Measurements from ENCODE around the gene SIPA1L3.
A peak's percentile ranks its signal among the peaks of the same experiment; 100 is the strongest.
"Not testable (repeated sequence)": the region's sequence is repeated elsewhere in the genome, so short reads cannot be mapped to it uniquely, and the experiment has no call there.

Gene SIPA1L3

DNA sequence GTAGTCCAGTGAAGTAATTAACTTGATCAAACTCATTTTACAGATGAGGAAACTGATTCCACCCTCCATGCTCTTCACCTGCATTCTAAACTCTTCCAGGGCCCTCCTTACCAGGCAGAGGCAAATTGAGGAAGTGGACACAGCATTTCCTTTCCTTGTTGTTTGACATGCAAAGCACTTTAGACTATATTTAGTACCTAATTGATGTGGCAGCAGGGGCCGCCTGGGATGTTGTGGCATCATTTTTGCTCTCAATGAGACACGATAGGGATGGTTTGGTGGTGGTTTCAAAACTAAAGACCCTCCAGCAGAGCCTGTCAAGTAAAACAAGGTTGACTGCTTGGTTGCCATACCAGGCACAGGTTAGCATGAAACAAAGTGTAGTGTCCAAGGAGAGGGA lies 7.9 kb downstream of the SIPA1L3 start:
- 0 out of 2 replicates have a peak, but pooled peaks cover 4% of the 10 kb centered on the region for H3K36me3 ChIP-seq (ENCODE audit: control insufficient read depth, insufficient read depth, low read length)
- no peak overlapping the region for H3K4me3 ChIP-seq (ENCODE audit: low read depth, low read length)
- H3K27me3 ChIP-seq (ENCODE audit: control insufficient read depth, insufficient read depth, low read length) = no peaks in the 10 kb centered on the region
- no peak overlapping the region for H3K27ac ChIP-seq (ENCODE audit: low read depth, low read length)
- 0 out of 2 replicates have a peak, but pooled peaks cover 7% of the 10 kb centered on the region for H3K4me1 ChIP-seq (ENCODE audit: control insufficient read depth, insufficient read depth, low read length)
- H3K9ac ChIP-seq (ENCODE audit: low read depth, low read length) = no peak overlapping the region
- H3K9me3 ChIP-seq (ENCODE audit: control insufficient read depth, insufficient read depth, low read length) = no peaks in the 10 kb centered on the region

GRCh38 chr19:37920591-37921450 lies 13.8 kb downstream of the SIPA1L3 start:
- Histone ChIP-seq H3K4me3 (ENCODE audit: low read depth, low read length) (no peak overlapping the region), H3K36me3 (ENCODE audit: control insufficient read depth, insufficient read depth, low read length) (peaks cover 8% of the 10 kb centered on the region; the same call in 1 of the 2 replicates), H3K4me1 (ENCODE audit: control insufficient read depth, insufficient read depth, low read length) (no peaks in the 10 kb centered on the region), H3K9ac (ENCODE audit: low read depth, low read length) (no peak overlapping the region), H3K9me3 (ENCODE audit: control insufficient read depth, insufficient read depth, low read length) (no peaks in the 10 kb centered on the region), H3K27me3 (ENCODE audit: control insufficient read depth, insufficient read depth, low read length) (no peaks in the 10 kb centered on the region), H3K27ac (ENCODE audit: low read depth, low read length) (no peak overlapping the region)

DNA sequence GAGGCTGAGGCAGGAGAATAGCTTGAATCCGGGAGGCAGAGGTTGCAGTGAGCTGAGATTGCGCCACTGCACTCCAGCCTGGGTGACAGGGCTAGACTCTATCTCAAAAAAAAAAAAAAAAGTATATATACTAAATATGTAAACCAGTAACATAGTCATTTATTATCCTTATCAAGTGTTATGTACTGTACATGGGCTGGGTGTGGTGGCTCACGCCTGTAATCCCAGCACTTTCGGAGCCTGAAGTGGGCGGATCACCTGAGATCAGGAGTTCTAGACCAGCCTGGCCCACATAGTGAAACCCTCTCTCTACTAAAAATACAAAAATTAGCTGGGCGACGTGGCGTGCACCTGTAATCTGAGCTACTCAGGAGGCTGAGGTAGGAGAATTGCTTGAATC lies 17.6 kb downstream of the SIPA1L3 start:
- peaks cover 19% of the 10 kb centered on the region for H3K4me1 ChIP-seq (ENCODE audit: control insufficient read depth, insufficient read depth, low read length)
- not testable (repeated sequence) for H3K9me3 ChIP-seq (ENCODE audit: control insufficient read depth, insufficient read depth, low read length); H3K27ac ChIP-seq (ENCODE audit: low read depth, low read length); H3K36me3 ChIP-seq (ENCODE audit: control insufficient read depth, insufficient read depth, low read length); H3K27me3 ChIP-seq (ENCODE audit: control insufficient read depth, insufficient read depth, low read length); H3K9ac ChIP-seq (ENCODE audit: low read depth, low read length); H3K4me3 ChIP-seq (ENCODE audit: low read depth, low read length)

DNA sequence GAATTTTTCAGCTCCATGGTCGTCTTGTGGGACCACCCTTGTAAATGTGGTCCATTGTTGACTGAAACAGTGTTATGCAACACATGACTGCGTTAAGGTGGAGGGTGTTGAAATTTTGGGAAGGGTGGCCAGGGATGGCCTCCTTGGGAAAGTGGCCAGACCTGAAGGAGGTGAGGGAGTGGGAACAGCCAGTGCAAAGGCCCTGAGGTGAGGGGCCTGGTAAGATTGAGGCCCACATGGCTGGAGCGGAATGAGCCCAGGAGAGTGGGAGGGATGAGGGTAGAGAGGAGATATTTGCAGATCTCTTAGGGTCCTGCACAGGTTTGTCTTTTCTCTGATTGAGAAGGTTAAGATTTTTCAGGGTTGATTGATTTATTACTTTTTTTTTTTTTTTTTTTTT lies 18.2 kb downstream of the SIPA1L3 start:
- peaks cover 4% of the 10 kb centered on the region; the same call in 1 of the 2 replicates for H3K36me3 ChIP-seq (ENCODE audit: control insufficient read depth, insufficient read depth, low read length)
- H3K27ac ChIP-seq (ENCODE audit: low read depth, low read length) = no peak overlapping the region
- no peak overlapping the region for H3K4me3 ChIP-seq (ENCODE audit: low read depth, low read length)
- peaks cover 22% of the 10 kb centered on the region for H3K4me1 ChIP-seq (ENCODE audit: control insufficient read depth, insufficient read depth, low read length)
- H3K27me3 ChIP-seq (ENCODE audit: control insufficient read depth, insufficient read depth, low read length) = no peaks in the 10 kb centered on the region
- H3K9ac ChIP-seq (ENCODE audit: low read depth, low read length) = no peak overlapping the region
- H3K9me3 ChIP-seq (ENCODE audit: control insufficient read depth, insufficient read depth, low read length) = no peaks in the 10 kb centered on the region

DNA sequence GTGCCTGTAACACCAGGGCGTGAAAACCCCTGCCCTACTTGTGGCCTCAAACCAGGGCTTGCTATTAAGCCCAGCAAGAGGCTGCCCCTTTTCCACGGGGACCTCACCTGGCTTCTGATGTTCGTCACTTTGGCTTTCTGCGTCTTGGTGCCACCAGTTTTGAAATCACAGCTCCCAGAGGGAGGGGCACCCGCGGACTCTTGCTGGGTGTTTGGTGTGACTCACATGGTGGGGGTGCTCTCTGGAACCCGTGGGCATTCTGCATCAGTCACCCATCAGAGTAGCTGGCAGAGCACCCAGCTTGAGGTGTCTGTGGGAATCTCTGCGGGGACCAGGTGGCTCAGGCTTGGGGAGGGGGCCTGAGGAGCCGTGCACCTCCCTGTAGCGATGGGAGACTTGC lies 19.2 kb downstream of the SIPA1L3 start:
- 0 out of 2 replicates have a peak, but pooled peaks cover under 1% of the 10 kb centered on the region for H3K36me3 ChIP-seq (ENCODE audit: control insufficient read depth, insufficient read depth, low read length)
- no peaks in the 10 kb centered on the region for H3K27me3 ChIP-seq (ENCODE audit: control insufficient read depth, insufficient read depth, low read length)
- no peaks in the 10 kb centered on the region for H3K9me3 ChIP-seq (ENCODE audit: control insufficient read depth, insufficient read depth, low read length)
- H3K4me3 ChIP-seq (ENCODE audit: low read depth, low read length) = no peak overlapping the region
- no peak overlapping the region for H3K27ac ChIP-seq (ENCODE audit: low read depth, low read length)
- H3K9ac ChIP-seq (ENCODE audit: low read depth, low read length) = no peak overlapping the region
- peaks cover 25% of the 10 kb centered on the region for H3K4me1 ChIP-seq (ENCODE audit: control insufficient read depth, insufficient read depth, low read length)

- no peak overlapping the region for H3K27ac ChIP-seq (ENCODE audit: low read depth, low read length)
- no peaks in the 10 kb centered on the region for H3K36me3 ChIP-seq (ENCODE audit: control insufficient read depth, insufficient read depth, low read length)
- H3K4me3 ChIP-seq (ENCODE audit: low read depth, low read length) = no peak overlapping the region
- no peak overlapping the region for H3K9ac ChIP-seq (ENCODE audit: low read depth, low read length)
- no peaks in the 10 kb centered on the region for H3K9me3 ChIP-seq (ENCODE audit: control insufficient read depth, insufficient read depth, low read length)
- H3K4me1 ChIP-seq (ENCODE audit: control insufficient read depth, insufficient read depth, low read length) = peaks cover 30% of the 10 kb centered on the region
- H3K27me3 ChIP-seq (ENCODE audit: control insufficient read depth, insufficient read depth, low read length) = no peaks in the 10 kb centered on the region
Measured at GRCh38 chr19:37926711-37927110, 19.7 kb downstream of the SIPA1L3 start.

DNA sequence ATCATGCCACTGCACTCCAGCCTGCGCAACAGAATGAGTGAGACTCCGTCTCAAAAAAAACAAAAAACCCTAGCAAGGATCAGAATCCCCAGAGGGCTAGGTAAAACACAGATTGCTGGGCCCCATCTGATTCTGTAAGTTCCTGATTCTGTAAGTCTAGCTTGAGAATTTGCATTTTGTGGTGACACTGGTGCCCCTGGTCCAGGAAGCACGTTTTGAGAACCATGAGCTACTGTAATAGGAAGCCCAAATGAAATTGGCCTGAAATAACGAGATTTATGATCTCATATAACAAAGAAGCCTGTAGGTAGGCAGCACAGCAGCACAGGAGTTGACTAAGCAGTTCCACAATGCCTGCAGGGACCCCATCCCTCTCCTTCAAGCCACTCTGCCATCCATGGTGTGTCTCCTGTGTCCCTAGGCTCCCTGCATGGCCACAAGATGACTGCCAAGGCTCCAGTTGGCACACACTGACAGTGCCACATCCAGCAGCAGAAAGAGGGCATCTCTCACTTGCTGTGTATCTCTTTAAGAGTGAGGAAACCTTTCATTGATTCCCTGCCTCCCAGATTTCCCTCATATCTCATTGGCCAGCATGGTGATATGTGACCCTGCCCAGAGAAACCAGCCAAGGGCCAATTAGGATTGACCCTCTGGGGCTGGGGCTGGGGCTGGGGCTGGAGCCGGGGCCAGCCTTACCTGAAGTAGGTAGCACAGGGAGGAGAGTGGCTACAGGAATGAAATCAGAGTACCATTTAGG lies 21.7 kb downstream of the SIPA1L3 start:
- peaks cover 48% of the 10 kb centered on the region for H3K4me1 ChIP-seq (ENCODE audit: control insufficient read depth, insufficient read depth, low read length)
- H3K27ac ChIP-seq (ENCODE audit: low read depth, low read length) = peak overlapping the region; percentile 2
- H3K9ac ChIP-seq (ENCODE audit: low read depth, low read length) = no peak overlapping the region
- no peaks in the 10 kb centered on the region for H3K27me3 ChIP-seq (ENCODE audit: control insufficient read depth, insufficient read depth, low read length)
- H3K4me3 ChIP-seq (ENCODE audit: low read depth, low read length) = no peak overlapping the region
- no peaks in the 10 kb centered on the region for H3K9me3 ChIP-seq (ENCODE audit: control insufficient read depth, insufficient read depth, low read length)
- no peaks in the 10 kb centered on the region for H3K36me3 ChIP-seq (ENCODE audit: control insufficient read depth, insufficient read depth, low read length)

- Histone ChIP-seq H3K4me1 (ENCODE audit: control insufficient read depth, insufficient read depth, low read length) (peaks cover 55% of the 10 kb centered on the region), H3K4me3 (ENCODE audit: low read depth, low read length) (peak overlapping the region; percentile 30; the same call in 1 of the 2 replicates), H3K9me3 (ENCODE audit: control insufficient read depth, insufficient read depth, low read length) (no peaks in the 10 kb centered on the region), H3K27me3 (ENCODE audit: control insufficient read depth, insufficient read depth, low read length) (no peaks in the 10 kb centered on the region), H3K36me3 (ENCODE audit: control insufficient read depth, insufficient read depth, low read length) (no peaks in the 10 kb centered on the region), H3K27ac (ENCODE audit: low read depth, low read length) (peak overlapping the region; percentile 0), H3K9ac (ENCODE audit: low read depth, low read length) (no peak overlapping the region)
Measured at GRCh38 chr19:37929355-37929923, 22.4 kb downstream of the SIPA1L3 start.

DNA sequence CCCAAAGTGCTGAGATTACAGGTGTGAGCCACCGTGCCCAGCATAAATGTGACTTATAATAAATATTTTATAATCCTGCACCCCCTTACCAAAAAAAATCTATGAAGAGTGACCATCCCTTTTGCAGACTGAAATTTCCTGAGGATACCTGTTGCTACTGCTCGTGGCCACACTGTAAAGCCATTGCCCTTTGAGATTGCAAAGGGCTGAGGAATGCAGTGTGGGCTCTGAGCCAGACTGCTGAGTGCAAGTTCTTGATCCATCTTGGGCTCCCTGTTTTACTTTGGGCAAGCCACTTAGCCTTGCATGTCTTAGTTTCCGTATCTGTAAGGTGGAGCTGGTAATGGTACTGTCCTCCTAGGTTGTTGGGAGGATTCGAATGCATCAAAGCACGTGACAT lies 23.4 kb downstream of the SIPA1L3 start:
- no peak overlapping the region for H3K27ac ChIP-seq (ENCODE audit: low read depth, low read length)
- H3K36me3 ChIP-seq (ENCODE audit: control insufficient read depth, insufficient read depth, low read length) = no peaks in the 10 kb centered on the region
- no peak overlapping the region for H3K9ac ChIP-seq (ENCODE audit: low read depth, low read length)
- H3K27me3 ChIP-seq (ENCODE audit: control insufficient read depth, insufficient read depth, low read length) = no peaks in the 10 kb centered on the region
- peaks cover 3% of the 10 kb centered on the region for H3K9me3 ChIP-seq (ENCODE audit: control insufficient read depth, insufficient read depth, low read length)
- H3K4me3 ChIP-seq (ENCODE audit: low read depth, low read length) = no peak overlapping the region
- peaks cover 55% of the 10 kb centered on the region for H3K4me1 ChIP-seq (ENCODE audit: control insufficient read depth, insufficient read depth, low read length)

DNA sequence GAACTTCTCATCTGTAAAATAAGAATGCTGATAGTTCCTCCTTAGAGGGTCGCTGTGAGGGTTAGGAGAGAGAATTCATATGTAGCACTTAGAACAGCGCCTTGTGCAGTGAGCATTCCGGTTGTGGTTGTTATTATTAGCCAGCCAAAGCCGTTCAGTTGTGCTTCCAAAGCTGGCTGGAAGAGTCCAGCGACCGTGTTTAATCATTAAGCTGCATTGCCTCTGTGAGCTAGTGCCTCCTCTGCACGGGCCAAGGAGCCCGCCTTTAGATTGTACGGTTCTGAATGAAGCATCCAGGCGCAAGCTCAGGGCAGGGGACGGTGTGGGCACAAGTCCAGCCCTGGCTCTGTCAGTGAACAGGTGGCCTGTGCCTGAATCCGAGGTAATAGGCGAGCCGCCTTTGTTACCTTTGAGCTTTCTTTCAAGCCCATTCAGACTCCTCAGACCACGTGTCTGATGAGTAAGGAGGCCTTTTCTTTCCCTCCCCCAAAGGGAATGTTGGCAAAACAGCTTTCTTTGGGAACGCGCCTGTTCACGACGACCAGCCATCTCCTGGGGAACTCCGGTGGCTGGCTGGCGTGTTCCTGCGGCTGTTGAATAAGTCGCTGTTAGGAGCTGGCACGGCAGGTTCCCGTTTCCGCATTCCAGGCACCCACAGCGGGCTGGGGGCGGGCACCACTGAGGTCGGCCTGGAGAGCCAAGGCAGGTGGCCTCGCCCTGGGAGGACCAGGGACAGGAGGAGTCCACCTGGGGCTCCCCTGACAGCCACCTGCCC lies 25.1 kb downstream of the SIPA1L3 start:
- H3K4me1 ChIP-seq (ENCODE audit: control insufficient read depth, insufficient read depth, low read length) = peaks cover 52% of the 10 kb centered on the region
- H3K4me3 ChIP-seq (ENCODE audit: low read depth, low read length) = peak overlapping the region; percentile 43
- peak overlapping the region; percentile 95 for H3K27ac ChIP-seq (ENCODE audit: low read depth, low read length)
- peaks cover 9% of the 10 kb centered on the region; the same call in 1 of the 2 replicates for H3K36me3 ChIP-seq (ENCODE audit: control insufficient read depth, insufficient read depth, low read length)
- H3K9me3 ChIP-seq (ENCODE audit: control insufficient read depth, insufficient read depth, low read length) = peaks cover 6% of the 10 kb centered on the region
- peak overlapping the region; percentile 75 for H3K9ac ChIP-seq (ENCODE audit: low read depth, low read length)
- H3K27me3 ChIP-seq (ENCODE audit: control insufficient read depth, insufficient read depth, low read length) = no peaks in the 10 kb centered on the region
